ENCODE measurements around the gene CLCN7. TPM values are rescaled to one million over a fixed set of nuclear protein-coding genes. Genes with fewer than 3 reads are reported as not detected.

CLCN7 gene
- total RNA-seq, 1 donor from 2014 or later, result 116 TPM

GRCh38 chr16:1455190-1456171 is 19.3 kb downstream of the CLCN7 start:
- peaks cover 1% of the 10 kb centered on the region for H3K36me3 ChIP-seq (ENCODE audit: control insufficient read depth, insufficient read depth, low read length)
- no peak for TF ChIP-seq CTCF (IDR thresholded peaks at IDR 0.05; ENCODE audit: insufficient read depth, low read length, poor library complexity, severe bottlenecking)
- no peak overlapping the region for H3K4me3 ChIP-seq (ENCODE audit: low read depth, low read length)
- no peak for DNase-seq (ENCODE audit: low read depth)
- no peaks in the 10 kb centered on the region for H3K27me3 ChIP-seq (ENCODE audit: control insufficient read depth, insufficient read depth, low read length)

GRCh38 chr16:1454561-1454960 is 20.3 kb downstream of the CLCN7 start:
- TF ChIP-seq CTCF (IDR thresholded peaks at IDR 0.05; ENCODE audit: insufficient read depth, low read length, poor library complexity, severe bottlenecking), result no peak
- Histone ChIP-seq H3K36me3 (ENCODE audit: control insufficient read depth, insufficient read depth, low read length) (peaks cover 1% of the 10 kb centered on the region), H3K27me3 (ENCODE audit: control insufficient read depth, insufficient read depth, low read length) (no peaks in the 10 kb centered on the region), H3K4me3 (ENCODE audit: low read depth, low read length) (no peak overlapping the region)
- DNase-seq (ENCODE audit: low read depth), result no peak

- Histone ChIP-seq H3K27me3 (ENCODE audit: control insufficient read depth, insufficient read depth, low read length) (no peaks in the 10 kb centered on the region), H3K36me3 (ENCODE audit: control insufficient read depth, insufficient read depth, low read length) (peaks cover 1% of the 10 kb centered on the region), H3K4me3 (ENCODE audit: low read depth, low read length) (no peak overlapping the region)
- no peak for DNase-seq (ENCODE audit: low read depth)
- no peak for TF ChIP-seq CTCF (IDR thresholded peaks at IDR 0.05; ENCODE audit: insufficient read depth, low read length, poor library complexity, severe bottlenecking)
Measured at GRCh38 chr16:1453316-1453715, 21.5 kb downstream of the CLCN7 start.

GRCh38 chr16:1452530-1452929 is 22.3 kb downstream of the CLCN7 start:
- no peak for TF ChIP-seq CTCF (IDR thresholded peaks at IDR 0.05; ENCODE audit: insufficient read depth, low read length, poor library complexity, severe bottlenecking)
- H3K27me3 ChIP-seq (ENCODE audit: control insufficient read depth, insufficient read depth, low read length), result no peaks in the 10 kb centered on the region
- H3K36me3 ChIP-seq (ENCODE audit: control insufficient read depth, insufficient read depth, low read length), result peaks cover 1% of the 10 kb centered on the region
- no peak for DNase-seq (ENCODE audit: low read depth)
- H3K4me3 ChIP-seq (ENCODE audit: low read depth, low read length), result no peak overlapping the region

GRCh38 chr16:1451702-1452392 is 23.0 kb downstream of the CLCN7 start:
- H3K36me3 ChIP-seq (ENCODE audit: control insufficient read depth, insufficient read depth, low read length), result peaks cover 1% of the 10 kb centered on the region
- TF ChIP-seq CTCF (IDR thresholded peaks at IDR 0.05; ENCODE audit: insufficient read depth, low read length, poor library complexity, severe bottlenecking), result no peak
- no peaks in the 10 kb centered on the region for H3K27me3 ChIP-seq (ENCODE audit: control insufficient read depth, insufficient read depth, low read length)
- H3K4me3 ChIP-seq (ENCODE audit: low read depth, low read length), result no peak overlapping the region
- no peak for DNase-seq (ENCODE audit: low read depth)

Data from kidney epithelial cell (primary cell).